Measurements from ENCODE around the gene RGS21.

GRCh38 chr1:192376374-192376773, 59.6 kb downstream of the RGS21 start:
- TF ChIP-seq YY1 (IDR thresholded peaks at IDR 0.05; ENCODE audit: low read depth) (no peak), SMC3 (IDR thresholded peaks at IDR 0.05; ENCODE audit: low read depth, low read length) (no peak), USF1 (IDR thresholded peaks at IDR 0.05; ENCODE audit: borderline replicate concordance, low read depth) (no peak)

Data from SK-N-SH (cell line).